SJCRH30 (cell line): ENCODE results near the gene WDR59. TPM values are rescaled to one million over a fixed set of nuclear protein-coding genes. Genes with fewer than 3 reads are reported as not detected.

Source experiments
- total RNA-seq: library from RNA; depleted of rRNA; stranded (reverse); fragments of >200 nt; shearing (Covaris generic); gene quantifications from 2 replicates; pipeline ENCODE4 v1.2.3, GENCODE V29; 2014; rRNA removed

The WDR59 gene
- total RNA-seq, 1 experiment from 2014 or later: 17.9 TPM

Other genes starting within 250 kb of the WDR59 start
- not detected in 2 replicates for gene FA2H, start 210.3 kb downstream of the WDR59 start, total RNA-seq
- 10.9 and 11.6 TPM in 2 replicates for gene ZNRF1, start 13.9 kb upstream of the WDR59 start, total RNA-seq
- 0.08 TPM in 1 of 2 replicates, not detected in the other for gene LDHD, start 131.7 kb upstream of the WDR59 start, total RNA-seq
- 8.4 and 10.9 TPM in 2 replicates for gene ZFP1, start 163.4 kb upstream of the WDR59 start, total RNA-seq
- 0.56 TPM in 1 of 2 replicates, not detected in the other for gene CTRB2, start 222.0 kb upstream of the WDR59 start, total RNA-seq
- gene CTRB1, start 233.9 kb upstream of the WDR59 start, total RNA-seq: not detected in 2 replicates